Activated naive CD4-positive, alpha-beta T cell treated with anti-CD3 and anti-CD28 coated beads, Interleukin-2, amount 10 ng/mL, durations not matched to agents 7 days and 5 days (primary cell): ENCODE data around the gene SERPINA10.

Source experiments
- CTCF ChIA-PET: fragments of 350-600 bp; sonication (Branson Sonifier 250); formaldehyde crosslinking; loops from one replicate; lab custom pipeline; 2021; ENCODE audit warnings: antibody characterized with exemption; lab: Charles Lee
- DNase-seq: peaks from one replicate; pipeline ENCODE4 v3.0.0-alpha.2; 2020
- H3K27ac Mint-ChIP-seq: one replicate; pipeline ENCODE4 v1.8.0; 2021; ENCODE audit warnings: mild to moderate bottlenecking, moderate library complexity, mixed read lengths
- H3K27me3 Mint-ChIP-seq: one replicate; pipeline ENCODE4 v1.8.0; 2021; ENCODE audit warnings: mild to moderate bottlenecking, mixed read lengths
- H3K36me3 Mint-ChIP-seq: one replicate; pipeline ENCODE4 v1.8.0; 2021; ENCODE audit warnings: mixed read lengths
- H3K4me1 Mint-ChIP-seq: one replicate; pipeline ENCODE4 v1.8.0; 2021; ENCODE audit warnings: mixed read lengths
- H3K4me3 Mint-ChIP-seq: one replicate; pipeline ENCODE4 v1.8.0; 2021; ENCODE audit warnings: mild to moderate bottlenecking, moderate library complexity, mixed read lengths
- H3K9me3 Mint-ChIP-seq: one replicate; pipeline ENCODE4 v1.8.0; 2021; ENCODE audit warnings: mixed read lengths

SERPINA10 gene

GRCh38 chr14:94292872-94293577, at the start of gene SERPINA10:
TSS of gene SERPINA10 (minus strand) at chr14:94293268. CDS start at chr14:94290593, 2,675 bp downstream.
- Mint-ChIP-seq H3K9me3 (no peaks in the 10 kb centered on the region), H3K27me3 (peaks cover 7% of the 10 kb centered on the region), H3K27ac (no peak within 1 kb of the TSS), H3K4me3 (no peak within 1 kb of the TSS), H3K4me1 (no peaks in the 10 kb centered on the region), H3K36me3 (no peaks in the 10 kb centered on the region)
- no peak for DNase-seq
- CTCF ChIA-PET, result no interaction called here

- Mint-ChIP-seq H3K27me3 (peaks cover 5% of the 10 kb centered on the region), H3K9me3 (peaks cover 8% of the 10 kb centered on the region), H3K4me1 (no peaks in the 10 kb centered on the region), H3K4me3 (no peak overlapping the region), H3K36me3 (no peaks in the 10 kb centered on the region), H3K27ac (no peak overlapping the region)
- CTCF ChIA-PET, result interaction anchor here (1.4 kb wide), 1 partner anchor 144 kb away, joined by 3 read pairs; no protein-coding TSS in a partner anchor
- DNase-seq, result no peak
These were observed 49.4 kb upstream of the SERPINA10 start for GRCh38 chr14:94342334-94342934.

- Mint-ChIP-seq H3K4me1 (no peaks in the 10 kb centered on the region), H3K36me3 (no peaks in the 10 kb centered on the region), H3K27ac (no peak overlapping the region), H3K4me3 (no peak overlapping the region), H3K9me3 (peaks cover 8% of the 10 kb centered on the region), H3K27me3 (peaks cover 5% of the 10 kb centered on the region)
- CTCF ChIA-PET, result interaction anchor here (1.4 kb wide), 1 partner anchor 145 kb away, joined by 3 read pairs; no protein-coding TSS in a partner anchor
- no peak for DNase-seq
These were observed 48.7 kb upstream of the SERPINA10 start for GRCh38 chr14:94341656-94342333.

- H3K4me1 Mint-ChIP-seq, result no peaks in the 10 kb centered on the region
- H3K9me3 Mint-ChIP-seq, result peaks cover 6% of the 10 kb centered on the region
- no peaks in the 10 kb centered on the region for H3K36me3 Mint-ChIP-seq
- DNase-seq, result no peak
- H3K27ac Mint-ChIP-seq, result no peak overlapping the region
- CTCF ChIA-PET, result no interaction called here
- H3K4me3 Mint-ChIP-seq, result no peak overlapping the region
- H3K27me3 Mint-ChIP-seq, result peaks cover 5% of the 10 kb centered on the region
These were observed 47.5 kb upstream of the SERPINA10 start for GRCh38 chr14:94340533-94340932.

GRCh38 chr14:94338023-94338422, 45.0 kb upstream of the SERPINA10 start:
- CTCF ChIA-PET, result no interaction called here
- no peak overlapping the region for H3K27ac Mint-ChIP-seq
- no peaks in the 10 kb centered on the region for H3K4me1 Mint-ChIP-seq
- DNase-seq, result no peak
- no peak overlapping the region for H3K4me3 Mint-ChIP-seq
- H3K9me3 Mint-ChIP-seq, result no peaks in the 10 kb centered on the region
- H3K36me3 Mint-ChIP-seq, result no peaks in the 10 kb centered on the region
- peaks cover 2% of the 10 kb centered on the region for H3K27me3 Mint-ChIP-seq

- H3K36me3 Mint-ChIP-seq, result no peaks in the 10 kb centered on the region
These were observed 44.2 kb upstream of the SERPINA10 start for GRCh38 chr14:94337274-94337673.

GRCh38 chr14:94334872-94335271, 41.8 kb upstream of the SERPINA10 start:
- H3K27ac Mint-ChIP-seq, result no peak overlapping the region
- CTCF ChIA-PET, result no interaction called here
- H3K36me3 Mint-ChIP-seq, result no peaks in the 10 kb centered on the region
- H3K4me1 Mint-ChIP-seq, result no peaks in the 10 kb centered on the region
- no peak for DNase-seq
- no peaks in the 10 kb centered on the region for H3K9me3 Mint-ChIP-seq
- peaks cover 14% of the 10 kb centered on the region for H3K27me3 Mint-ChIP-seq
- H3K4me3 Mint-ChIP-seq, result no peak overlapping the region

More at GRCh38 chr14:94337274-94337673, 44.2 kb upstream of the SERPINA10 start:
- DNase-seq, result no peak
- Mint-ChIP-seq H3K9me3 (no peaks in the 10 kb centered on the region), H3K27me3 (no peaks in the 10 kb centered on the region), H3K4me1 (no peaks in the 10 kb centered on the region), H3K4me3 (no peak overlapping the region), H3K27ac (no peak overlapping the region)
- CTCF ChIA-PET, result interaction anchor here (0.6 kb wide), 1 partner anchor 17 kb away, joined by 3 read pairs; no protein-coding TSS in a partner anchor

- H3K36me3 Mint-ChIP-seq, result no peaks in the 10 kb centered on the region
These were observed 39.5 kb upstream of the SERPINA10 start for GRCh38 chr14:94332587-94332986.

GRCh38 chr14:94332063-94332583, 39.1 kb upstream of the SERPINA10 start:
- Mint-ChIP-seq H3K9me3 (no peaks in the 10 kb centered on the region), H3K27ac (no peak overlapping the region), H3K36me3 (no peaks in the 10 kb centered on the region), H3K4me1 (no peaks in the 10 kb centered on the region), H3K27me3 (peaks cover 20% of the 10 kb centered on the region), H3K4me3 (no peak overlapping the region)
- CTCF ChIA-PET, result no interaction called here
- DNase-seq, result no peak

More at GRCh38 chr14:94332587-94332986, 39.5 kb upstream of the SERPINA10 start:
- no peaks in the 10 kb centered on the region for H3K9me3 Mint-ChIP-seq
- DNase-seq, result no peak
- peaks cover 20% of the 10 kb centered on the region for H3K27me3 Mint-ChIP-seq
- H3K4me3 Mint-ChIP-seq, result no peak overlapping the region
- no peak overlapping the region for H3K27ac Mint-ChIP-seq
- no peaks in the 10 kb centered on the region for H3K4me1 Mint-ChIP-seq
- CTCF ChIA-PET, result no interaction called here

GRCh38 chr14:94331462-94331861, 38.4 kb upstream of the SERPINA10 start:
- Mint-ChIP-seq H3K9me3 (no peaks in the 10 kb centered on the region), H3K27ac (no peak overlapping the region), H3K4me1 (no peaks in the 10 kb centered on the region), H3K4me3 (no peak overlapping the region), H3K27me3 (peaks cover 20% of the 10 kb centered on the region), H3K36me3 (no peaks in the 10 kb centered on the region)
- no peak for DNase-seq
- CTCF ChIA-PET, result no interaction called here

GRCh38 chr14:94330857-94331256, 37.8 kb upstream of the SERPINA10 start:
- no peak for DNase-seq
- Mint-ChIP-seq H3K4me3 (no peak overlapping the region), H3K9me3 (no peaks in the 10 kb centered on the region), H3K4me1 (no peaks in the 10 kb centered on the region), H3K36me3 (no peaks in the 10 kb centered on the region), H3K27ac (no peak overlapping the region), H3K27me3 (peaks cover 23% of the 10 kb centered on the region)
- CTCF ChIA-PET, result no interaction called here

- Mint-ChIP-seq H3K36me3 (no peaks in the 10 kb centered on the region), H3K4me1 (no peaks in the 10 kb centered on the region), H3K9me3 (no peaks in the 10 kb centered on the region), H3K4me3 (no peak overlapping the region), H3K27ac (no peak overlapping the region), H3K27me3 (peaks cover 24% of the 10 kb centered on the region)
- CTCF ChIA-PET, result no interaction called here
- no peak for DNase-seq
These were observed 37.4 kb upstream of the SERPINA10 start for GRCh38 chr14:94330432-94330831.

GRCh38 chr14:94329857-94330256, 36.8 kb upstream of the SERPINA10 start:
- Mint-ChIP-seq H3K36me3 (no peaks in the 10 kb centered on the region), H3K27ac (no peak overlapping the region), H3K27me3 (peaks cover 24% of the 10 kb centered on the region), H3K9me3 (no peaks in the 10 kb centered on the region), H3K4me3 (no peak overlapping the region), H3K4me1 (no peaks in the 10 kb centered on the region)
- DNase-seq, result no peak
- CTCF ChIA-PET, result no interaction called here

- Mint-ChIP-seq H3K27ac (no peak overlapping the region), H3K9me3 (no peaks in the 10 kb centered on the region), H3K4me1 (no peaks in the 10 kb centered on the region), H3K27me3 (peaks cover 24% of the 10 kb centered on the region), H3K4me3 (no peak overlapping the region), H3K36me3 (no peaks in the 10 kb centered on the region)
- CTCF ChIA-PET, result no interaction called here
- no peak for DNase-seq
These were observed 35.1 kb upstream of the SERPINA10 start for GRCh38 chr14:94328196-94328595.
